Fibroblast of mammary gland (primary cell): ENCODE results near the gene AUTS2.

Experiments
- DNase-seq: peaks from one replicate; pipeline ENCODE4 v3.0.0-alpha.2; 2010; ENCODE audit warnings: low read depth
- H3K4me3 ChIP-seq: 2 replicates; pipeline ENCODE4 v1.5.1; 2011; ENCODE audit warnings: low read depth, mild to moderate bottlenecking, low read length, moderate library complexity; ENCODE audit not compliant: control insufficient read depth
- CTCF ChIP-seq: conservative IDR thresholded peaks from 2 replicates; pipeline ENCODE4 v1.5.1; 2011; ENCODE audit warnings: low read depth, low read length, inconsistent platforms; ENCODE audit not compliant: control insufficient read depth, insufficient read depth

Gene AUTS2

GRCh38 chr7:69937097-69937496 is 338.8 kb downstream of the AUTS2 start:
- TF ChIP-seq CTCF = no peak
- no peak overlapping the region for H3K4me3 ChIP-seq
- no peak for DNase-seq

- H3K4me3 ChIP-seq = no peak overlapping the region
- no peak for DNase-seq
- TF ChIP-seq CTCF = no peak
Measured at GRCh38 chr7:69939317-69939716, 341.0 kb downstream of the AUTS2 start.

- no peak for TF ChIP-seq CTCF
- no peak overlapping the region for H3K4me3 ChIP-seq
Measured at GRCh38 chr7:69941077-69941651, 342.9 kb downstream of the AUTS2 start.

GRCh38 chr7:69942573-69942972 is 344.3 kb downstream of the AUTS2 start:
- no peak for TF ChIP-seq CTCF
- DNase-seq = no peak
- H3K4me3 ChIP-seq = no peak overlapping the region

More at GRCh38 chr7:69941077-69941651, 342.9 kb downstream of the AUTS2 start:
- DNase-seq = no peak

- no peak for DNase-seq
- no peak overlapping the region for H3K4me3 ChIP-seq
- no peak for TF ChIP-seq CTCF
Measured at GRCh38 chr7:69946901-69947300, 348.6 kb downstream of the AUTS2 start.

GRCh38 chr7:69947998-69948397 is 349.7 kb downstream of the AUTS2 start:
- no peak overlapping the region for H3K4me3 ChIP-seq
- no peak for TF ChIP-seq CTCF
- no peak for DNase-seq

- no peak overlapping the region for H3K4me3 ChIP-seq
- no peak for DNase-seq
- no peak for TF ChIP-seq CTCF
Measured at GRCh38 chr7:69949122-69949521, 350.8 kb downstream of the AUTS2 start.
